ENCODE results near the gene ISCU. TPM values are rescaled to one million over a fixed set of nuclear protein-coding genes. Genes with fewer than 3 reads are reported as not detected.

ISCU gene
- total RNA-seq, 1 donor from 2014 or later, result 117 TPM

DNA sequence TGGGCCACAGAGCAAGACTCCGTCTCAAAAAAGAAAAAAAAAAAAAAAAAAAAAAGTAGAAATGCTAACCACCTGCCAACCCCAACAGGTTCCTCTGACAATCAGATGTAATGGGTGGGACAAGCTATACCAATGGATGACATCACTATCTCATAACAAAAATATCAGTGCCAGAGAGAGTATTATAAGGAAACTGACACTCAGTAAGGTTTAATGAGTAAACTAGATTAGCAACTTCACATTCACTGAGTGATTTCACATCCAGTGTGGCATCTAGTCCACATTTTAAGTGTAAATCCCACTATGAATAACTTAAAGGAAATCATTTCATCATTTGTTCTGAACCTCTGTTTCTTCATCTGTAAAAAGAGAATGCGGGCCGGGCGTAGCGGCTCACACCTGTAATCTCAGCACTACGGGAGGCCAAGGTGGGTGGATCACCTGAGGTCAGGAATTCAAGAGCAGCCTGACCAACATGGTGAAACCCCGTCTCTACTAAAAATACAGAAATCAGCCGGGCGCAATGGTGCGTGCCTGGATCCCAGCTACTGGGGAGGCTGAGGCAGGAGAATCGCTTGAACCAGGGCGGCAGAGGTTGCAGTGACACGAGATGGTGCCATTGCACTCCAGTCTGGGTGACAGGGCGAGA, 3.3 kb upstream of the ISCU start:
- Mint-ChIP-seq H3K4me3 (peak overlapping the region; percentile 100), H3K27ac (no peak overlapping the region), H3K27me3 (no peaks in the 10 kb centered on the region), H3K36me3 (ENCODE audit: low read depth) (peaks cover 54% of the 10 kb centered on the region), H3K4me1 (peaks cover 67% of the 10 kb centered on the region), H3K9me3 (no peaks in the 10 kb centered on the region)
- ChIA-PET POLR2A (interaction anchor here (0.6 to 5.2 kb wide), 4 partner anchors 57 to 550 kb away, joined by 4 to 118 read pairs (median 40); partner anchors contain the start of gene SELPLG), CTCF (no interaction called here)
- no peak for ATAC-seq (ENCODE audit: low read depth)
- intact Hi-C loops (cut with micrococcal nuclease), result no loop called here
- no peak for DNase-seq
- TF ChIP-seq, protein P1, sequence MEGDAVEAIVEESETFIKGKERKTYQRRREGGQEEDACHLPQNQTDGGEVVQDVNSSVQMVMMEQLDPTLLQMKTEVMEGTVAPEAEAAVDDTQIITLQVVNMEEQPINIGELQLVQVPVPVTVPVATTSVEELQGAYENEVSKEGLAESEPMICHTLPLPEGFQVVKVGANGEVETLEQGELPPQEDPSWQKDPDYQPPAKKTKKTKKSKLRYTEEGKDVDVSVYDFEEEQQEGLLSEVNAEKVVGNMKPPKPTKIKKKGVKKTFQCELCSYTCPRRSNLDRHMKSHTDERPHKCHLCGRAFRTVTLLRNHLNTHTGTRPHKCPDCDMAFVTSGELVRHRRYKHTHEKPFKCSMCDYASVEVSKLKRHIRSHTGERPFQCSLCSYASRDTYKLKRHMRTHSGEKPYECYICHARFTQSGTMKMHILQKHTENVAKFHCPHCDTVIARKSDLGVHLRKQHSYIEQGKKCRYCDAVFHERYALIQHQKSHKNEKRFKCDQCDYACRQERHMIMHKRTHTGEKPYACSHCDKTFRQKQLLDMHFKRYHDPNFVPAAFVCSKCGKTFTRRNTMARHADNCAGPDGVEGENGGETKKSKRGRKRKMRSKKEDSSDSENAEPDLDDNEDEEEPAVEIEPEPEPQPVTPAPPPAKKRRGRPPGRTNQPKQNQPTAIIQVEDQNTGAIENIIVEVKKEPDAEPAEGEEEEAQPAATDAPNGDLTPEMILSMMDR (IDR thresholded peaks at IDR 0.05), result no peak

DNA sequence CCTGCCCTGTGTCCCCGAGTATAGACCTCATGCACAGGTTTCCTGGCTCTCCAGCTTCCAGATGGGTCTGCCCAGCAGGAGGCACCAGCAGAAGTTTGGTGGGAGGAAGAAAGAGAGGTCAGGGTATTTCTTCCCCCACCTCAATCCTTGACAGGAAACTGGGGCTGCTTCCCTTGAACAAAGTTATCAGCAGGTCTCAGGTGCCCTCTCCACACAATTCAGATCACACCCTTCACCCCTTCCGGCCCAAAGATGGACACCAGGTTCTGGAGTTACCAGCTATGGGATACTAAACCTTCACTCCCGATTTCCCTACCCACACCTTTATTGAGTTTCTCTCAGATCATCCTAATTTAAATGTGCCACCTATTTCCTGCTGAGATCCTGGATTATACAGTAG, 2.6 kb upstream of the ISCU start:
- Mint-ChIP-seq H3K9me3 (no peaks in the 10 kb centered on the region), H3K27me3 (no peaks in the 10 kb centered on the region), H3K4me3 (peak overlapping the region; percentile 100), H3K36me3 (ENCODE audit: low read depth) (peaks cover 58% of the 10 kb centered on the region), H3K27ac (peak overlapping the region; percentile 99), H3K4me1 (peaks cover 71% of the 10 kb centered on the region)
- POLR2A ChIA-PET, result interaction anchor here (3.4 to 5.2 kb wide), 3 partner anchors 11 to 77 kb away, joined by 17 to 118 read pairs (median 75); partner anchors contain the start of gene SELPLG
- ATAC-seq (ENCODE audit: low read depth) (no peak), DNase-seq (no peak)
- CTCF ChIA-PET, result interaction anchor here (2.0 to 14.5 kb wide), 2 partner anchors 58 to 105 kb away, joined by 9 to 338 read pairs; no protein-coding TSS in a partner anchor
- intact Hi-C loops (cut with micrococcal nuclease), result loop anchor here (5.0 to 10.0 kb wide), 4 partner anchors 593 to 1443 kb away; partner anchors contain the start of genes FAM222A, MMAB and MVK
- TF ChIP-seq, protein P1 (IDR thresholded peaks at IDR 0.05), result no peak

DNA sequence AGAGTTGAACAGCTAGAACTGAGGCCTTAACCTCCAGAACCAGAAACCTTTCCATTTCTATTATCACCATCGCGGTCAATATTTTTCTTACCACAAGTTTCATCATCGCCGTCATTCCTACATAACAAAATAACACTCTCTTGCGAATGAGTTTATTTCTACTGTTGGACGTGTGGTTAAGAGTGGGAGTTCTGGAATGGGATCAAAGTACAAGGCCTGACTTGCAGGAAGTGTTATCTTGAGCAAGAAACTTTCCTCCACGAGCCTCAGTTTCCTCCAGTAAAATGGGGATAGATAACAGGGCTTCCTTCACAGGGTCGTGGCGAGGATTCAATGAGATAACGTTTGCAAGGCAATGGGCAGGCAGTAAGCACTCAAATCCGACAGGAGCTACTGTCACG, 2.1 kb upstream of the ISCU start:
- DNase-seq (no peak), ATAC-seq (ENCODE audit: low read depth) (no peak)
- ChIA-PET CTCF (interaction anchor here (2.0 to 14.5 kb wide), 2 partner anchors 57 to 104 kb away, joined by 9 to 338 read pairs; no protein-coding TSS in a partner anchor), POLR2A (interaction anchor here (0.5 to 5.2 kb wide), 12 partner anchors 8 to 595 kb away, joined by 3 to 118 read pairs (median 7); partner anchors contain the start of genes FICD, SELPLG and SSH1)
- Mint-ChIP-seq H3K36me3 (ENCODE audit: low read depth) (peaks cover 59% of the 10 kb centered on the region), H3K4me3 (peak overlapping the region; percentile 100), H3K27me3 (no peaks in the 10 kb centered on the region), H3K27ac (peak overlapping the region; percentile 99), H3K9me3 (no peaks in the 10 kb centered on the region), H3K4me1 (peaks cover 70% of the 10 kb centered on the region)
- TF ChIP-seq, protein P1 (IDR thresholded peaks at IDR 0.05), result no peak
- intact Hi-C loops (cut with micrococcal nuclease), result loop anchor here (5.0 to 10.0 kb wide), 4 partner anchors 592 to 1442 kb away; partner anchors contain the start of genes FAM222A, MMAB and MVK

DNA sequence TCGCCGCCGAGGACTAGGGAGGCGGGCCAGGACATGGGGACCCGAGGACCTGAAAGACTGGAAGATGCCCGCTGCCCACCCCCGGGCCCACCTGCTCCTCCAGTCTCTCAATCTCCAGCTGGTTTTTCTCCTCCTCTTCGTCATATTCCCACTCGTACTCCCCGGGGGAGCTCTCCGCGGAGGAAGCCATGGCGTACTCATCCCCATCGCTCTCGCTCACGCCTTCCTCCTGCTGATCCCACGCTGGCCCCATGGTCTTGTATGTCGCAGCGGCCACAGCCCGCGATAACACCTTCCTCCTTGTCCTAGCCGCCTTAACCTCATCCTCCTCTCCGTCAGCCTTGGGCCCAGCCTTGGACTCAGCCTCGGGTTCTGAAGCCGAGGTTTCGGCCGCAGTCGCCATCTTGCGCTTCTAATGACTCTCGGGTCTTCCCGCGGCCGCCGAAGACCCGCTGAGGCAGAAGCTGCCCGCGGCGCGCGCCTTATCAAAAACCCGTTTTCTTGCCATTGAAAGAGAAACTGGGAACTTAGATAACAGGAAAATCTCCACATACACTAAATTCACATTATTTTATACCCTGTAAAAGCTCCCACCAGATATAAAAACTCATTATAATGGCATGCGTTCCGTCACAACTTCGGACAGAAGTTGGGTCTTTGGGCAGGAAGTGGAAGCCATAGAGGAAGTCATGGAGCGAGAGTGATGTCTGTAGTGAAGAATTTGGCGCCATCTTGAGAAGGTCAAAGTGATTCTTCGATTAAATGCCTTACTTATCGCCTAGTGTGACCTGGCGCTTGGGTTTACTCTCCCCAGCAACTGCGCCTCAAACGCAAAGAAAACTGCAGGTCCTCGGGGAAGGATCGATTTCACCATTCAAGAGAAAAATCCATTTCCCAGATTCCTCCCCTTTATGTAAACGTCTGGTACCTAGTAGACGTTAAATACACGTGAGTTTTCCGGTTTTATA, 1.4 kb upstream of the ISCU start, which contains the start of gene SART3:
SART3 (minus strand) TSS at position 422 of the 968 bp plus-strand sequence; CDS start at position 403, 19 bp downstream.
- ChIA-PET CTCF (interaction anchor here (0.9 to 14.5 kb wide), 3 partner anchors 57 to 104 kb away, joined by 3 to 338 read pairs (median 9); no protein-coding TSS in a partner anchor), POLR2A (interaction anchor here (0.5 to 5.2 kb wide), 22 partner anchors 8 to 875 kb away, joined by 3 to 118 read pairs (median 4); partner anchors contain the start of genes FICD, SELPLG and SSH1)
- TF ChIP-seq, protein P1 (IDR thresholded peaks at IDR 0.05), result no peak
- DNase-seq (peak; percentile 73), ATAC-seq (ENCODE audit: low read depth) (peak; percentile 55)
- H3K4me1 Mint-ChIP-seq, result peaks cover 70% of the 10 kb centered on the region
- peak within 1 kb of the TSS; percentile 99 for H3K27ac Mint-ChIP-seq
- H3K9me3 Mint-ChIP-seq, result no peaks in the 10 kb centered on the region
- intact Hi-C loops (cut with micrococcal nuclease), result loop anchor here (1.0 to 10.0 kb wide), 8 partner anchors 20 to 1441 kb away; partner anchors contain the start of genes FAM222A, FICD, MMAB and MVK
- peak within 1 kb of the TSS; percentile 100 for H3K4me3 Mint-ChIP-seq
- peaks cover 60% of the 10 kb centered on the region for H3K36me3 Mint-ChIP-seq (ENCODE audit: low read depth)
- no peaks in the 10 kb centered on the region for H3K27me3 Mint-ChIP-seq
